ENCODE results near the gene RELN. TPM values are rescaled to one million over a fixed set of nuclear protein-coding genes. Genes with fewer than 3 reads are reported as not detected.

Gene RELN
- total and polyA plus RNA-seq, 10 of the 15 experiments (the other 5 are each of a cell fraction or from before 2014, with no cell fraction given): 0.11 to 0.21 TPM; not detected in 8

- TF ChIP-seq IRF5 (IDR thresholded peaks at IDR 0.05; ENCODE audit: borderline replicate concordance): no peak
- TF ChIP-seq, protein P1, sequence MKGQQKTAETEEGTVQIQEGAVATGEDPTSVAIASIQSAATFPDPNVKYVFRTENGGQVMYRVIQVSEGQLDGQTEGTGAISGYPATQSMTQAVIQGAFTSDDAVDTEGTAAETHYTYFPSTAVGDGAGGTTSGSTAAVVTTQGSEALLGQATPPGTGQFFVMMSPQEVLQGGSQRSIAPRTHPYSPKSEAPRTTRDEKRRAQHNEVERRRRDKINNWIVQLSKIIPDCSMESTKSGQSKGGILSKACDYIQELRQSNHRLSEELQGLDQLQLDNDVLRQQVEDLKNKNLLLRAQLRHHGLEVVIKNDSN (IDR thresholded peaks at IDR 0.05; ENCODE audit: borderline replicate concordance, extremely low read length, insufficient read depth, low read depth, low read length): no peak
- TF ChIP-seq ESRRA (IDR thresholded peaks at IDR 0.05; ENCODE audit: low read length): no peak
- TF ChIP-seq HDGF (IDR thresholded peaks at IDR 0.05): no peak
- no peak for TF ChIP-seq CHD4 (IDR thresholded peaks at IDR 0.05)
- no peak for TF ChIP-seq CBFB (IDR thresholded peaks at IDR 0.05; ENCODE audit: low read depth)
- no peak for TF ChIP-seq TCF7 (IDR thresholded peaks at IDR 0.05; ENCODE audit: borderline replicate concordance)
- TF ChIP-seq, protein P2, sequence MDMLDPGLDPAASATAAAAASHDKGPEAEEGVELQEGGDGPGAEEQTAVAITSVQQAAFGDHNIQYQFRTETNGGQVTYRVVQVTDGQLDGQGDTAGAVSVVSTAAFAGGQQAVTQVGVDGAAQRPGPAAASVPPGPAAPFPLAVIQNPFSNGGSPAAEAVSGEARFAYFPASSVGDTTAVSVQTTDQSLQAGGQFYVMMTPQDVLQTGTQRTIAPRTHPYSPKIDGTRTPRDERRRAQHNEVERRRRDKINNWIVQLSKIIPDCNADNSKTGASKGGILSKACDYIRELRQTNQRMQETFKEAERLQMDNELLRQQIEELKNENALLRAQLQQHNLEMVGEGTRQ (IDR thresholded peaks at IDR 0.05; ENCODE audit: borderline replicate concordance, low read depth, low read length): no peak
- TF ChIP-seq, protein P3, sequence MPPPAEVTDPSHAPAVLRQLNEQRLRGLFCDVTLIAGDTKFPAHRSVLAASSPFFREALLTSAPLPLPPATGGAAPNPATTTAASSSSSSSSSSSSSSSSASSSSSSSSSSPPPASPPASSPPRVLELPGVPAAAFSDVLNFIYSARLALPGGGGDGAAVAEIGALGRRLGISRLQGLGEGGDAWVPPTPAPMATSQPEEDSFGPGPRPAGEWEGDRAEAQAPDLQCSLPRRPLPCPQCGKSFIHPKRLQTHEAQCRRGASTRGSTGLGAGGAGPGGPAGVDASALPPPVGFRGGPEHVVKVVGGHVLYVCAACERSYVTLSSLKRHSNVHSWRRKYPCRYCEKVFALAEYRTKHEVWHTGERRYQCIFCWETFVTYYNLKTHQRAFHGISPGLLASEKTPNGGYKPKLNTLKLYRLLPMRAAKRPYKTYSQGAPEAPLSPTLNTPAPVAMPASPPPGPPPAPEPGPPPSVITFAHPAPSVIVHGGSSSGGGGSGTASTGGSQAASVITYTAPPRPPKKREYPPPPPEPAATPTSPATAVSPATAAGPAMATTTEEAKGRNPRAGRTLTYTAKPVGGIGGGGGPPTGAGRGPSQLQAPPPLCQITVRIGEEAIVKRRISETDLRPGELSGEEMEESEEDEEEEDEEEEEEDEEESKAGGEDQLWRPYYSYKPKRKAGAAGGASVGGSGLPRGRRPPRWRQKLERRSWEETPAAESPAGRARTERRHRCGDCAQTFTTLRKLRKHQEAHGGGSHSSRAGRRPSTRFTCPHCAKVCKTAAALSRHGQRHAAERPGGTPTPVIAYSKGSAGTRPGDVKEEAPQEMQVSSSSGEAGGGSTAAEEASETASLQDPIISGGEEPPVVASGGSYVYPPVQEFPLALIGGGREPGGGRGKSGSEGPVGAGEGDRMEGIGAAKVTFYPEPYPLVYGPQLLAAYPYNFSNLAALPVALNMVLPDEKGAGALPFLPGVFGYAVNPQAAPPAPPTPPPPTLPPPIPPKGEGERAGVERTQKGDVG (CRISPR knock-in tag; IDR thresholded peaks at IDR 0.05): no peak
- TF ChIP-seq SMAD5 (IDR thresholded peaks at IDR 0.05; ENCODE audit: low read depth): no peak
These were observed 551.8 kb downstream of the RELN start (continued) for GRCh38 chr7:103437623-103438022.

Measured in GM12878 (cell line).